B cell (primary cell): ENCODE results near the gene PLBD2. TPM values are rescaled to one million over a fixed set of nuclear protein-coding genes. Genes with fewer than 3 reads are reported as not detected.
"Not testable (repeated sequence)": the region's sequence is repeated elsewhere in the genome, so short reads cannot be mapped to it uniquely, and the experiment has no call there.

Experiments
- ATAC-seq: fragments of 200-7000 bp; cut with Tn5 transposase; one replicate; pipeline ENCODE4 v1.10.0; 2021; ENCODE audit warnings: low read depth, mild to moderate bottlenecking, moderate number of reproducible peaks, moderate library complexity
- CTCF ChIA-PET: fragments of 350-600 bp; sonication (Branson Sonifier 250); formaldehyde crosslinking; loops from one replicate; lab custom pipeline; 2021; ENCODE audit warnings: antibody characterized with exemption, inconsistent platforms; lab: Charles Lee
- POLR2A ChIA-PET: fragments of 350-600 bp; sonication (Branson Sonifier 250); formaldehyde crosslinking; loops from one replicate; lab custom pipeline; 2021; ENCODE audit warnings: antibody characterized with exemption; lab: Charles Lee
- DNase-seq: peaks from one replicate; pipeline ENCODE4 v3.0.0; 2013
- H2AFZ ChIP-seq: 2 replicates; pipeline ENCODE4 v1.6.1; 2012; ENCODE audit warnings: mild to moderate bottlenecking, low read depth, low read length; ENCODE audit not compliant: insufficient read depth, poor library complexity, severe bottlenecking
- H3K27ac ChIP-seq, 2 donors: 1 replicate in 1 of 2; 2 replicates in 1 of 2; pipeline ENCODE4 v1.5.1; 2012 to 2013; ENCODE audit warnings: low read length in 2 of 2, mild to moderate bottlenecking in 2 of 2, moderate library complexity in 1 of 2
- H3K27me3 ChIP-seq, 4 experiments: fragments of 200-600 bp in 1 of 4; sonication (generic) in 1 of 4; replicated peaks in 1 of 4; 1 replicate in 2 of 4; 2 replicates in 2 of 4; pipeline versions ENCODE4 v1.6.1 to v1.7.0; 2013 to 2016; ENCODE audit warnings: low read length in 3 of 4, mild to moderate bottlenecking in 2 of 4, mixed read lengths in 1 of 4, moderate library complexity in 1 of 4; ENCODE audit not compliant: insufficient read depth in 4 of 4, control insufficient read depth in 3 of 4; ENCODE audit errors: control extremely low read depth in 1 of 4
- H3K36me3 ChIP-seq, 2 experiments: replicated peaks in 1 of 2; 1 replicate in 1 of 2; 2 replicates in 1 of 2; pipeline versions ENCODE4 v1.6.1 to v1.7.1; 2013; ENCODE audit warnings: low read length in 1 of 2; ENCODE audit not compliant: insufficient read depth in 2 of 2, control insufficient read depth in 1 of 2; ENCODE audit errors: control extremely low read depth in 1 of 2, extremely low read depth in 1 of 2
- H3K4me1 ChIP-seq, 2 donors: fragments of 200-600 bp in 1 of 2; sonication (generic) in 1 of 2; 1 replicate in 1 of 2; 2 replicates in 1 of 2; pipeline versions ENCODE4 v1.5.1 to v1.6.1; 2013 to 2017; ENCODE audit warnings: low read length in 2 of 2; ENCODE audit not compliant: control insufficient read depth in 2 of 2, insufficient read depth in 2 of 2
- H3K4me2 ChIP-seq: replicated peaks from 2 replicates; pipeline ENCODE3; 2012; ENCODE audit warnings: mild to moderate bottlenecking, low read depth, low read length; ENCODE audit not compliant: poor library complexity, severe bottlenecking
- H3K4me3 ChIP-seq, 5 experiments: fragments of 200-600 bp in 1 of 5; sonication (generic) in 1 of 5; 1 replicate in 3 of 5; 2 replicates in 2 of 5; pipeline versions ENCODE4 v1.5.1 to v1.7.0; 2011 to 2016; ENCODE audit warnings: low read length in 4 of 5, mild to moderate bottlenecking in 4 of 5, low read depth in 2 of 5, control low read depth in 1 of 5, moderate library complexity in 1 of 5; ENCODE audit not compliant: insufficient read depth in 1 of 5; ENCODE audit errors: control extremely low read depth in 1 of 5, extremely low read depth in 1 of 5
- H3K79me2 ChIP-seq: fragments of 200-600 bp; sonication (generic); one replicate; pipeline ENCODE4 v1.6.0; 2016; ENCODE audit warnings: low read length; ENCODE audit not compliant: control insufficient read depth, insufficient read depth
- H3K9ac ChIP-seq: fragments of 200-600 bp; sonication (generic); 2 replicates; pipeline ENCODE4 v1.6.1; 2017; ENCODE audit warnings: mild to moderate bottlenecking, low read length, moderate library complexity
- H3K9me3 ChIP-seq, 3 donors: one replicate each; pipeline versions ENCODE4 v1.6.1 to v1.7.1; 2013; ENCODE audit warnings: low read length in 2 of 3; ENCODE audit not compliant: control insufficient read depth in 2 of 3, insufficient read depth in 1 of 3; ENCODE audit errors: control extremely low read depth in 1 of 3
- H4K20me1 ChIP-seq: 2 replicates; pipeline ENCODE4 v1.6.0; 2012; ENCODE audit warnings: mild to moderate bottlenecking, low read length; ENCODE audit not compliant: insufficient read depth, control insufficient read depth, poor library complexity, severe bottlenecking
- H3K27ac Mint-ChIP-seq: one replicate; pipeline ENCODE4 v1.8.0; 2021; ENCODE audit warnings: mixed read lengths
- H3K27me3 Mint-ChIP-seq: one replicate; pipeline ENCODE4 v1.8.0; 2021; ENCODE audit warnings: mixed read lengths
- H3K4me1 Mint-ChIP-seq: one replicate; pipeline ENCODE4 v1.8.0; 2021; ENCODE audit warnings: mixed read lengths
- H3K4me3 Mint-ChIP-seq: one replicate; pipeline ENCODE4 v1.8.0; 2021; ENCODE audit warnings: mixed read lengths
- H3K9me3 Mint-ChIP-seq: one replicate; pipeline ENCODE4 v1.8.0; 2022; ENCODE audit warnings: mixed read lengths; ENCODE audit not compliant: insufficient read depth
- CTCF ChIP-seq: fragments of 200-600 bp; IDR thresholded peaks from one replicate; pipeline ENCODE4 v1.8.0; 2022; ENCODE audit warnings: antibody characterized with exemption, mild to moderate bottlenecking
- EZH2 ChIP-seq: IDR thresholded peaks from 2 replicates; pipeline ENCODE4 v1.6.1; 2012; ENCODE audit warnings: borderline replicate concordance, low read depth, mild to moderate bottlenecking, moderate library complexity, low read length; ENCODE audit not compliant: insufficient read depth, poor library complexity, severe bottlenecking
- WGBS: methylation state at CpG from one replicate; pipeline ENCODE4 v1.1.5; 2013; ENCODE audit warnings: missing lambda C conversion rate; ENCODE audit not compliant: insufficient coverage; 5-methylcytosine and 5-hydroxymethylcytosine counted together
- intact Hi-C: fragments of 100-400 bp; cut with micrococcal nuclease; formaldehyde crosslinking; loops from one replicate; pipeline ENCODE4 v1.10.0; 2022
- polyA plus RNA-seq: library from polyadenylated mRNA; depleted of rRNA; stranded (reverse); fragments of >200 nt; gene quantifications from 2 replicates; pipeline ENCODE4 v1.2.3, GENCODE V29; 2012
- total RNA-seq, 2 donors: library from RNA; stranded (reverse); fragments of 120-200 nt in 1 of 2; gene quantifications; 1 replicate in 1 of 2; 2 replicates in 1 of 2; pipeline versions ENCODE4 v1.2.3 to v1.2.4, GENCODE V29; 2013 to 2022

The PLBD2 gene
- total and polyA plus RNA-seq, 2 donors (not counting 1 experiment from before 2014, with no cell fraction given) = 2.9 to 11.6 TPM

- no peak overlapping the region for H2AFZ ChIP-seq
- Mint-ChIP-seq H3K27me3 (peaks cover 20% of the 10 kb centered on the region), H3K4me1 (no peaks in the 10 kb centered on the region), H3K27ac (no peak overlapping the region), H3K4me3 (no peak overlapping the region), H3K9me3 (no peaks in the 10 kb centered on the region)
- DNase-seq = no peak
- no peak for ATAC-seq
- intact Hi-C loops = no loop called here
- no peaks in the 10 kb centered on the region for H4K20me1 ChIP-seq
- CTCF ChIA-PET = no interaction called here
- H3K4me3 ChIP-seq = no peak overlapping the region
- POLR2A ChIA-PET = no interaction called here
- 80% methylated on average over 17 of the region's 19 CpGs for WGBS
- H3K9ac ChIP-seq = no peak overlapping the region
- no peak overlapping the region for H3K4me2 ChIP-seq
- peaks cover 0 to 11% (median 0%) of the 10 kb centered on the region in 4 experiments for H3K27me3 ChIP-seq
- H3K36me3 ChIP-seq = no peaks in the 10 kb centered on the region
- H3K27ac ChIP-seq = no peak overlapping the region
- H3K4me1 ChIP-seq = no peaks in the 10 kb centered on the region
- no peak for TF ChIP-seq CTCF
- TF ChIP-seq EZH2 = no peak
- no peaks in the 10 kb centered on the region for H3K79me2 ChIP-seq
- H3K9me3 ChIP-seq = no peaks in the 10 kb centered on the region
These were observed 9.4 kb upstream of the PLBD2 start for GRCh38 chr12:113348849-113349536.

- no peak for ATAC-seq
- Mint-ChIP-seq H3K27me3 (peaks cover 20% of the 10 kb centered on the region), H3K9me3 (no peaks in the 10 kb centered on the region), H3K4me3 (no peak overlapping the region), H3K27ac (no peak overlapping the region), H3K4me1 (no peaks in the 10 kb centered on the region)
- ChIA-PET POLR2A (no interaction called here), CTCF (no interaction called here)
- DNase-seq = no peak
- Histone ChIP-seq H3K9me3 (no peaks in the 10 kb centered on the region), H3K4me3 (no peak overlapping the region), H3K4me2 (no peak overlapping the region), H3K79me2 (no peaks in the 10 kb centered on the region), H3K27ac (no peak overlapping the region), H4K20me1 (no peaks in the 10 kb centered on the region), H3K9ac (no peak overlapping the region), H3K27me3 (peaks cover 0 to 11% (median 1%) of the 10 kb centered on the region in 4 experiments), H3K4me1 (no peaks in the 10 kb centered on the region), H3K36me3 (no peaks in the 10 kb centered on the region), H2AFZ (no peak overlapping the region)
- no peak for TF ChIP-seq EZH2
- intact Hi-C loops = no loop called here
These were observed 7.3 kb upstream of the PLBD2 start for GRCh38 chr12:113351089-113351488.

- intact Hi-C loops = not testable (repeated sequence)
These were observed 4.2 kb upstream of the PLBD2 start for GRCh38 chr12:113354192-113354591.

More at GRCh38 chr12:113354192-113354591, 4.2 kb upstream of the PLBD2 start:
- H3K79me2 ChIP-seq, H3K36me3 ChIP-seq, H3K27me3 ChIP-seq, H3K4me1 Mint-ChIP-seq, ATAC-seq, H3K4me3 Mint-ChIP-seq, H3K9me3 ChIP-seq, H3K9ac ChIP-seq, POLR2A ChIA-PET, H3K4me2 ChIP-seq, H2AFZ ChIP-seq, H3K27ac ChIP-seq, H4K20me1 ChIP-seq, DNase-seq, H3K9me3 Mint-ChIP-seq, H3K4me3 ChIP-seq, H3K27ac Mint-ChIP-seq: not testable (repeated sequence)
- peaks cover 9 to 12% of the 10 kb centered on the region in 2 donors for H3K4me1 ChIP-seq
- CTCF ChIA-PET = interaction anchor here (0.7 kb wide), 1 partner anchor 784 kb away, joined by 3 read pairs; no protein-coding TSS in a partner anchor
- no CpG with 5 or more reads among the region's 7 CpGs for WGBS
- H3K27me3 Mint-ChIP-seq = peaks cover 17% of the 10 kb centered on the region
